ENCODE results near the gene D2HGDH.

Gene D2HGDH

GRCh38 chr2:241768251-241768711, 33.9 kb downstream of the D2HGDH start:
- Mint-ChIP-seq H3K4me3 (no peak overlapping the region), H3K9me3 (no peaks in the 10 kb centered on the region), H3K27me3 (no peaks in the 10 kb centered on the region), H3K27ac (no peak overlapping the region), H3K36me3 (peaks cover under 1% of the 10 kb centered on the region), H3K4me1 (peaks cover 22% of the 10 kb centered on the region)
- ATAC-seq: no peak

- Mint-ChIP-seq H3K9me3 (no peaks in the 10 kb centered on the region), H3K4me1 (peaks cover 22% of the 10 kb centered on the region), H3K27me3 (no peaks in the 10 kb centered on the region), H3K4me3 (no peak overlapping the region), H3K36me3 (no peaks in the 10 kb centered on the region), H3K27ac (no peak overlapping the region)
- ATAC-seq: no peak
These were observed 34.4 kb downstream of the D2HGDH start for GRCh38 chr2:241768850-241769249.

GRCh38 chr2:241769819-241770184, 35.4 kb downstream of the D2HGDH start:
- Mint-ChIP-seq H3K4me1 (peaks cover 22% of the 10 kb centered on the region), H3K4me3 (no peak overlapping the region), H3K9me3 (no peaks in the 10 kb centered on the region), H3K27me3 (peaks cover 4% of the 10 kb centered on the region), H3K27ac (no peak overlapping the region), H3K36me3 (no peaks in the 10 kb centered on the region)
- no peak for ATAC-seq

- Mint-ChIP-seq H3K27ac (no peak overlapping the region), H3K9me3 (no peaks in the 10 kb centered on the region), H3K4me1 (peaks cover 22% of the 10 kb centered on the region), H3K27me3 (peaks cover 9% of the 10 kb centered on the region), H3K4me3 (no peak overlapping the region), H3K36me3 (no peaks in the 10 kb centered on the region)
- no peak for ATAC-seq
These were observed 35.9 kb downstream of the D2HGDH start for GRCh38 chr2:241770185-241770935.

- Mint-ChIP-seq H3K4me3 (no peak overlapping the region), H3K27ac (no peak overlapping the region), H3K9me3 (no peaks in the 10 kb centered on the region), H3K27me3 (peaks cover 15% of the 10 kb centered on the region), H3K4me1 (peaks cover 22% of the 10 kb centered on the region), H3K36me3 (no peaks in the 10 kb centered on the region)
- no peak for ATAC-seq
These were observed 36.5 kb downstream of the D2HGDH start for GRCh38 chr2:241770936-241771285.

GRCh38 chr2:241771286-241772062, 37.0 kb downstream of the D2HGDH start:
- Mint-ChIP-seq H3K4me3 (peak overlapping the region; percentile 42), H3K27ac (peak overlapping the region; percentile 81)

GRCh38 chr2:241772063-241772499, 37.7 kb downstream of the D2HGDH start:
- peaks cover 22% of the 10 kb centered on the region for H3K4me1 Mint-ChIP-seq
- ATAC-seq: no peak
- H3K9me3 Mint-ChIP-seq: no peaks in the 10 kb centered on the region
- H3K27me3 Mint-ChIP-seq: peaks cover 23% of the 10 kb centered on the region
- no peaks in the 10 kb centered on the region for H3K36me3 Mint-ChIP-seq
- peak overlapping the region; percentile 42 for H3K4me3 Mint-ChIP-seq
- H3K27ac Mint-ChIP-seq: peak overlapping the region; percentile 81

More at GRCh38 chr2:241771286-241772062, 37.0 kb downstream of the D2HGDH start:
- H3K9me3 Mint-ChIP-seq: no peaks in the 10 kb centered on the region
- peaks cover 22% of the 10 kb centered on the region for H3K4me1 Mint-ChIP-seq
- H3K36me3 Mint-ChIP-seq: no peaks in the 10 kb centered on the region
- ATAC-seq: peak; percentile 4
- peaks cover 18% of the 10 kb centered on the region for H3K27me3 Mint-ChIP-seq

GRCh38 chr2:241773511-241774418, 39.3 kb downstream of the D2HGDH start:
- H3K4me1 Mint-ChIP-seq: peaks cover 22% of the 10 kb centered on the region
- peaks cover 28% of the 10 kb centered on the region for H3K27me3 Mint-ChIP-seq
- ATAC-seq: no peak
- H3K36me3 Mint-ChIP-seq: no peaks in the 10 kb centered on the region
- H3K27ac Mint-ChIP-seq: peak overlapping the region; percentile 81
- H3K9me3 Mint-ChIP-seq: no peaks in the 10 kb centered on the region
- H3K4me3 Mint-ChIP-seq: no peak overlapping the region

- Mint-ChIP-seq H3K4me3 (no peak overlapping the region), H3K9me3 (no peaks in the 10 kb centered on the region), H3K27ac (no peak overlapping the region), H3K36me3 (no peaks in the 10 kb centered on the region), H3K27me3 (peaks cover 28% of the 10 kb centered on the region), H3K4me1 (peaks cover 22% of the 10 kb centered on the region)
- no peak for ATAC-seq
These were observed 40.2 kb downstream of the D2HGDH start for GRCh38 chr2:241774419-241775222.

- H3K36me3 Mint-ChIP-seq: no peaks in the 10 kb centered on the region
- no peaks in the 10 kb centered on the region for H3K9me3 Mint-ChIP-seq
- no peak overlapping the region for H3K4me3 Mint-ChIP-seq
- ATAC-seq: no peak
- no peak overlapping the region for H3K27ac Mint-ChIP-seq
- H3K4me1 Mint-ChIP-seq: peaks cover 22% of the 10 kb centered on the region
- peaks cover 28% of the 10 kb centered on the region for H3K27me3 Mint-ChIP-seq
These were observed 41.1 kb downstream of the D2HGDH start for GRCh38 chr2:241775223-241776177.

- Mint-ChIP-seq H3K9me3 (no peaks in the 10 kb centered on the region), H3K4me3 (no peak within 1 kb of the TSS), H3K27ac (no peak within 1 kb of the TSS), H3K27me3 (peaks cover 28% of the 10 kb centered on the region), H3K36me3 (no peaks in the 10 kb centered on the region), H3K4me1 (peaks cover 17% of the 10 kb centered on the region)
- ATAC-seq: no peak
These were observed 42.1 kb downstream of the D2HGDH start, which contains the start of gene GAL3ST2 for GRCh38 chr2:241776336-241777169. Gene GAL3ST2, plus strand, starts transcription at chr2:241776822. Its CDS starts 134 bp downstream, at chr2:241776956.

- no peaks in the 10 kb centered on the region for H3K9me3 Mint-ChIP-seq
- peaks cover 28% of the 10 kb centered on the region for H3K27me3 Mint-ChIP-seq
- no peaks in the 10 kb centered on the region for H3K36me3 Mint-ChIP-seq
- no peak for ATAC-seq
- peaks cover 10% of the 10 kb centered on the region for H3K4me1 Mint-ChIP-seq
- H3K4me3 Mint-ChIP-seq: no peak overlapping the region
- no peak overlapping the region for H3K27ac Mint-ChIP-seq
These were observed 42.8 kb downstream of the D2HGDH start for GRCh38 chr2:241777170-241777685.

Data from stimulated activated memory B cell treated with anti-CD40 and anti-IgM and Interleukin-4, amounts not matched to agents 10 μg/mL and 1 μg/mL and 100 μg/mL, for 72 hours (primary cell).